IMR-90 (cell line): Measurements from ENCODE around the gene GCNT2. TPM values are rescaled to one million over a fixed set of nuclear protein-coding genes. Genes with fewer than 3 reads are reported as not detected.

Experiments used
- ATAC-seq: fragments of 200-7000 bp; cut with Tn5 transposase; 2 replicates; pipeline ENCODE4 v1.9.1; 2020; ENCODE audit warnings: low read depth, mild to moderate bottlenecking, moderate library complexity
- BruUV-seq: library from RNA; stranded (reverse); fragments of 400-500 nt; replicated peaks from 2 replicates; lab custom pipeline; 2021; lab: Mats Ljungman, UMichigan
- CTCF ChIA-PET: fragments of 300-600 bp; formaldehyde crosslinking; extraction: SDS; loops from one replicate; lab custom pipeline; 2021; ENCODE audit warnings: antibody characterized with exemption; lab: Yijun Ruan, JAX
- POLR2A ChIA-PET: fragments of 300-600 bp; sonication (Branson Sonifier 250); formaldehyde crosslinking; loops from one replicate; lab custom pipeline; 2022; ENCODE audit warnings: antibody characterized with exemption; ENCODE audit not compliant: unreplicated experiment; lab: Charles Lee
- DNase-seq: peaks from one replicate; pipeline ENCODE4 v3.0.0; 2013
- H2AFZ ChIP-seq: replicated peaks from 2 replicates; pipeline ENCODE3; 2013; ENCODE audit warnings: low read length, mild to moderate bottlenecking; ENCODE audit not compliant: poor library complexity
- H2AK5ac ChIP-seq: 2 replicates; pipeline ENCODE4 v1.6.1; 2013; ENCODE audit warnings: low read depth, low read length, inconsistent platforms
- H2AK9ac ChIP-seq: replicated peaks from 2 replicates; pipeline ENCODE3; 2013; ENCODE audit warnings: mild to moderate bottlenecking, low read depth, low read length, moderate library complexity; ENCODE audit not compliant: poor library complexity
- H2BK120ac ChIP-seq: 2 replicates; pipeline ENCODE4 v1.6.1; 2013; ENCODE audit warnings: low read depth, low read length, inconsistent platforms
- H2BK15ac ChIP-seq: 3 replicates; pipeline ENCODE4 v1.6.1; 2013; ENCODE audit warnings: low read depth, low read length, inconsistent platforms
- H2BK20ac ChIP-seq: 2 replicates; pipeline ENCODE4 v1.6.1; 2013; ENCODE audit warnings: low read depth, mild to moderate bottlenecking, inconsistent platforms, low read length, moderate library complexity
- H2BK5ac ChIP-seq: 2 replicates; pipeline ENCODE4 v1.6.1; 2013; ENCODE audit warnings: mild to moderate bottlenecking, low read depth, low read length, inconsistent platforms; ENCODE audit not compliant: poor library complexity, severe bottlenecking
- H3K14ac ChIP-seq: replicated peaks from 2 replicates; pipeline ENCODE4 v1.6.1; 2013; ENCODE audit warnings: low read depth, low read length, inconsistent platforms
- H3K18ac ChIP-seq: 2 replicates; pipeline ENCODE4 v1.6.1; 2013; ENCODE audit warnings: low read depth, low read length, control low read depth
- H3K23ac ChIP-seq: 2 replicates; pipeline ENCODE4 v1.6.1; 2013; ENCODE audit warnings: low read depth, low read length, inconsistent platforms
- H3K27ac ChIP-seq: 2 replicates; pipeline ENCODE4 v1.5.1; 2013; ENCODE audit warnings: mild to moderate bottlenecking, control low read depth, low read length; ENCODE audit not compliant: insufficient read depth
- H3K27me3 ChIP-seq: 2 replicates; pipeline ENCODE4 v1.6.1; 2013; ENCODE audit warnings: low read length; ENCODE audit not compliant: control insufficient read depth, insufficient read depth
- H3K36me3 ChIP-seq: 2 replicates; pipeline ENCODE4 v1.6.1; 2013; ENCODE audit warnings: low read length, mixed read lengths; ENCODE audit not compliant: control insufficient read depth, insufficient read depth
- H3K4ac ChIP-seq: 2 replicates; pipeline ENCODE4 v1.6.1; 2013; ENCODE audit warnings: low read depth, low read length, inconsistent platforms
- H3K4me1 ChIP-seq: 2 replicates; pipeline ENCODE4 v1.6.1; 2013; ENCODE audit warnings: low read length, mixed read lengths; ENCODE audit not compliant: control insufficient read depth, insufficient read depth
- H3K4me2 ChIP-seq: 2 replicates; pipeline ENCODE4 v1.6.1; 2013; ENCODE audit warnings: low read depth, mild to moderate bottlenecking, control low read depth, low read length, moderate library complexity
- H3K4me3 ChIP-seq: 2 replicates; pipeline ENCODE4 v1.5.1; 2013; ENCODE audit warnings: low read depth, mild to moderate bottlenecking, control low read depth, low read length, moderate library complexity; ENCODE audit not compliant: insufficient read depth
- H3K56ac ChIP-seq: 2 replicates; pipeline ENCODE4 v1.6.1; 2013; ENCODE audit warnings: low read length, inconsistent platforms; ENCODE audit not compliant: insufficient read depth; ENCODE audit errors: extremely low read depth
- H3K79me1 ChIP-seq, 2 experiments: 2 replicates each; pipeline ENCODE4 v1.6.1; 2013; ENCODE audit warnings: low read length in 2 of 2, inconsistent platforms in 1 of 2, low read depth in 1 of 2
- H3K9ac ChIP-seq: 2 replicates; pipeline ENCODE4 v1.6.1; 2013; ENCODE audit warnings: low read depth, low read length, control low read depth
- H3K9me1 ChIP-seq: 2 replicates; pipeline ENCODE4 v1.6.1; 2013; ENCODE audit warnings: low read length, inconsistent platforms; ENCODE audit not compliant: insufficient read depth
- H3K9me3 ChIP-seq: 2 replicates; pipeline ENCODE4 v1.6.1; 2013; ENCODE audit warnings: low read length; ENCODE audit not compliant: control insufficient read depth, insufficient read depth
- H4K20me1 ChIP-seq: 2 replicates; pipeline ENCODE4 v1.6.1; 2013; ENCODE audit warnings: low read length, inconsistent platforms; ENCODE audit not compliant: insufficient read depth
- H4K5ac ChIP-seq: 2 replicates; pipeline ENCODE4 v1.6.1; 2013; ENCODE audit warnings: mild to moderate bottlenecking, low read depth, low read length, control low read depth
- H4K8ac ChIP-seq, 2 experiments: 2 replicates each; pipeline ENCODE4 v1.6.1; 2013; ENCODE audit warnings: low read depth in 2 of 2, low read length in 2 of 2, control low read depth in 1 of 2, inconsistent platforms in 1 of 2
- H4K91ac ChIP-seq: 2 replicates; pipeline ENCODE4 v1.6.1; 2013; ENCODE audit warnings: low read depth, low read length, inconsistent platforms; ENCODE audit not compliant: insufficient read depth
- CEBPB ChIP-seq: IDR thresholded peaks from 2 replicates; pipeline ENCODE4 v1.6.1; 2012; ENCODE audit warnings: low read depth, low read length, improper control_type of control experiment
- MAZ ChIP-seq: IDR thresholded peaks from 2 replicates; pipeline ENCODE4 v1.6.1; 2012; ENCODE audit warnings: low read depth, mild to moderate bottlenecking, low read length, improper control_type of control experiment, moderate library complexity, borderline replicate concordance
- MXI1 ChIP-seq: IDR thresholded peaks from 2 replicates; pipeline ENCODE4 v1.6.1; 2012; ENCODE audit warnings: low read depth, mild to moderate bottlenecking, low read length, moderate library complexity, borderline replicate concordance
- POLR2A ChIP-seq: IDR thresholded peaks from 2 replicates; pipeline ENCODE4 v1.6.1; 2012; ENCODE audit warnings: mild to moderate bottlenecking, low read depth, low read length
- WGBS, 2 experiments: methylation state at CpG; one replicate each; pipeline versions ENCODE4 v1.1.5 to v1.1.7; 2013; ENCODE audit warnings: missing lambda C conversion rate in 2 of 2; ENCODE audit not compliant: insufficient read length in 1 of 2; ENCODE audit errors: extremely low coverage in 2 of 2; 5-methylcytosine and 5-hydroxymethylcytosine counted together
- dilution Hi-C: fragments of 300-500 bp; cut with HindIII; formaldehyde crosslinking; loops from one replicate; pipeline ENCODE4 v1.14.3; 2018; ENCODE audit warnings: low sequenced_read_pairs; ENCODE audit not compliant: unreplicated experiment
- in situ Hi-C: fragments of 300-500 bp; cut with MboI; formaldehyde crosslinking; loops from 3 replicates; pipeline ENCODE4 v1.14.3; 2019; ENCODE audit warnings: low sequenced_read_pairs, inconsistent platforms, mixed read lengths
- intact Hi-C: fragments of 100-400 bp; cut with micrococcal nuclease; formaldehyde crosslinking; loops from 2 replicates; pipeline ENCODE4 v1.10.0; 2022
- polyA plus RNA-seq, 3 experiments: library from polyadenylated mRNA; depleted of rRNA; stranded (reverse); fragments of >200 nt; gene quantifications; 2 replicates each; pipeline ENCODE4 v1.2.3, GENCODE V29; 2012; ENCODE audit warnings: low replicate concordance in 1 of 3
- total RNA-seq: library from RNA; depleted of rRNA; stranded (reverse); fragments of >200 nt; gene quantifications from 2 replicates; pipeline ENCODE4 v1.2.3, GENCODE V29; 2012

GCNT2 gene
- total and polyA plus RNA-seq, 2 of the 4 experiments (the other 2 are of a cell fraction), result 0.34 to 0.90 TPM

DNA sequence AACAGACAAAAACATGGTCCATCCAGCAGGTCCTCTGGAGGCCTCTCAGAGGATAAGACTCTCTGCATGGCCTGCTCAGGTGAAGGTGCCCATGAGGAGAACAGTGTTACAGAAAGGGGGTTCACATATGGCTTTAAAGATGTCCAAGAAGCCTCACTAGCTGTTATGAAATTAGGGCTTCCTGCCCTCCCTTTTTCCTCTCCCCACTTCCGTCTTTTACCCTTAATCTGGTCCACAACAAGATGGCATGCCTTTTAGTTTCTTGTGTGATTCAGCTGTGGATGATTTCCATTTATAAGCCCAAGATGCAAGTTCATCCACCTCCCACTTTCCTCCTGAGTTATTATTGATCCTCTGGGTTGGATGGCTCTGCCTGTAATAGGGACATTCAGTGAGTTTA is 14.0 kb downstream of the GCNT2 start:
- Histone ChIP-seq H2AK5ac (no peak overlapping the region), H3K27ac (no peak overlapping the region), H3K9me3 (no peaks in the 10 kb centered on the region), H3K36me3 (no peaks in the 10 kb centered on the region), H2AK9ac (no peak overlapping the region), H3K9ac (no peak overlapping the region), H3K18ac (no peak overlapping the region), H3K23ac (no peak overlapping the region), H4K8ac (no peak overlapping the region), H3K14ac (no peak overlapping the region), H2BK120ac (no peak overlapping the region), H4K20me1 (no peaks in the 10 kb centered on the region), H3K4me1 (no peaks in the 10 kb centered on the region), H4K91ac (no peak overlapping the region), H2AFZ (no peak overlapping the region), H3K79me1 (no peaks in the 10 kb centered on the region), H2BK5ac (no peak overlapping the region), H3K27me3 (no peaks in the 10 kb centered on the region), H3K9me1 (no peaks in the 10 kb centered on the region), H4K5ac (no peak overlapping the region), H3K4ac (no peak overlapping the region), H3K56ac (no peak overlapping the region), H2BK15ac (no peak overlapping the region), H2BK20ac (no peak overlapping the region), H3K4me2 (no peak overlapping the region), H3K4me3 (no peak overlapping the region)
- ChIA-PET POLR2A (no interaction called here), CTCF (no interaction called here)
- intact Hi-C loops, result no loop called here
- no CpG with 5 or more reads among the region's 1 CpG for WGBS, 2 experiments
- BruUV-seq, result no TSS peak
- in situ Hi-C loops, result no loop called here
- ATAC-seq, result no peak
- dilution Hi-C loops, result no loop called here
- no peak for DNase-seq
- TF ChIP-seq MAZ (no peak), MXI1 (no peak), POLR2A (no peak), CEBPB (no peak)
